ENCODE measurements around the gene KCNK10. TPM values are rescaled to one million over a fixed set of nuclear protein-coding genes. Genes with fewer than 3 reads are reported as not detected.

The KCNK10 gene
- total RNA-seq, 5 donors from 2014 or later (not counting 1 experiment from before 2014, with no cell fraction given), result not detected

GRCh38 chr14:88154321-88154720 lies 168.7 kb downstream of the KCNK10 start:
- no peak overlapping the region for H3K27ac ChIP-seq (ENCODE audit: low read length)
- Mint-ChIP-seq H3K27ac (no peak overlapping the region), H3K4me1 (no peaks in the 10 kb centered on the region), H3K4me3 (no peak overlapping the region), H3K27me3 (peaks cover 1 to 9% of the 10 kb centered on the region in 2 donors), H3K9me3 (no peaks in the 10 kb centered on the region), H3K36me3 (no peaks in the 10 kb centered on the region)
- no peak for DNase-seq
- H3K27me3 ChIP-seq (replicated peaks in 1 of 2; ENCODE audit: control insufficient read depth in 2 of 2, extremely low read depth in 1 of 2, insufficient read depth in 2 of 2, low read length in 1 of 2), result no peaks in the 10 kb centered on the region
- WGBS (ENCODE audit: insufficient coverage), result 90% methylated on average over 3 of the region's 4 CpGs
- H3K9me3 ChIP-seq, result no peaks in the 10 kb centered on the region
- H3K4me3 ChIP-seq (ENCODE audit: control insufficient read depth in 1 of 2, extremely low read depth in 1 of 2, low read length in 1 of 2), result no peak overlapping the region
- no peak for ATAC-seq (replicated peaks in 1 of 4)
- CTCF ChIA-PET, result no interaction called here
- no peaks in the 10 kb centered on the region for H3K36me3 ChIP-seq (ENCODE audit: control insufficient read depth in 2 of 2, extremely low read depth in 1 of 2, insufficient read depth in 1 of 2, low read length in 1 of 2)
- POLR2A ChIA-PET, result no interaction called here
- no peaks in the 10 kb centered on the region for H3K4me1 ChIP-seq (ENCODE audit: control insufficient read depth in 1 of 2, extremely low read depth in 1 of 2, insufficient read depth in 2 of 2, low read length in 2 of 2)

DNA sequence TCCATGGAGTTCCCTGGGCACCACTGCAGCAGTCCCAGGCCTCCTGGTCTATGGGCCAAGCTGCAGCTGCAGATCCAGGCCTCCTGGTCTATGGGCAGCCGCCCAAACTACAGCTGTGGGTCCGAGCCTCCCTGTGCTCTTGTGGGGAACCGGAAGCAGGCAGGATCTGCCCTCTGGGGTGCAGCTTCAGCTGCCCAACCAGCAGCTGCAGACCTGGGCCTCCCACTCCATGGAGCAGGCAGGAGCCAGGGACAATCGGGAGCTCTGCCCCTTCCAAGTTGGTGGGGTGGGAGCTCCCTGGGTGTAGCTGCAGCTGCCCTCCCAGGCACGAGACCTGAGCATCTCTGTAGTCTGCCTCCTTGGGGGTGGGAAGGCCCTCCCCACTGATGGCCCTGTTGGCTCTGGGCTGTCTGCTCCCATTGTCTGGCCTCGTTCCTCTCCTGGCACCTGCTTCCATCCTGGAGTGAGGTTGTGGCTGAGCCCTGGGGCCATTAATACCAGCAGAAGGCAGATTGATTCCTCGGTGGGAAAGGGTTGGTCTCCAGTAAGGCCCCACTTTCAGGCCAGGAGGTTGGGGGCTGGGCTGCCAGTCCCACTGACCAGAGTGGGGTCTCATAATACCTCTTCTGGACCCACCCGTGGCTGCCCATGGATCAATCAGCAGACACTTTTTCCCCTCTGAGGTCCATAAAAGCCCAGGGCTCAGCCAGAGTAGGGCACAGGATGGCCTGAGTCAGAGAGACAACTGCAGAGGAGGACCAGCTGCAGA lies 176.0 kb downstream of the KCNK10 start:
- Histone ChIP-seq H3K36me3 (ENCODE audit: control insufficient read depth in 2 of 2, extremely low read depth in 1 of 2, insufficient read depth in 1 of 2, low read length in 1 of 2) (no peaks in the 10 kb centered on the region), H3K27me3 (replicated peaks in 1 of 2; ENCODE audit: control insufficient read depth in 2 of 2, extremely low read depth in 1 of 2, insufficient read depth in 2 of 2, low read length in 1 of 2) (no peaks in the 10 kb centered on the region), H3K27ac (ENCODE audit: low read length) (no peak overlapping the region), H3K4me1 (ENCODE audit: control insufficient read depth in 1 of 2, extremely low read depth in 1 of 2, insufficient read depth in 2 of 2, low read length in 2 of 2) (no peaks in the 10 kb centered on the region), H3K9me3 (no peaks in the 10 kb centered on the region), H3K4me3 (ENCODE audit: control insufficient read depth in 1 of 2, extremely low read depth in 1 of 2, low read length in 1 of 2) (no peak overlapping the region)
- WGBS (ENCODE audit: insufficient coverage), result 74% methylated on average over 3 of the region's 8 CpGs
- H3K4me1 Mint-ChIP-seq, result no peaks in the 10 kb centered on the region
- no peak overlapping the region for H3K4me3 Mint-ChIP-seq
- DNase-seq, result no peak
- no peak for ATAC-seq (replicated peaks in 1 of 4)
- peaks cover 0 to 5% of the 10 kb centered on the region in 2 donors for H3K27me3 Mint-ChIP-seq
- no peak overlapping the region for H3K27ac Mint-ChIP-seq
- no peaks in the 10 kb centered on the region for H3K36me3 Mint-ChIP-seq
- CTCF ChIA-PET, result no interaction called here
- POLR2A ChIA-PET, result interaction anchor here in 1 of 2 donors (0.5 kb wide), 1 partner anchor 154 kb away, joined by 3 read pairs; the partner anchor contains the start of gene GALC
- H3K9me3 Mint-ChIP-seq, result no peaks in the 10 kb centered on the region

- no peak overlapping the region for H3K27ac ChIP-seq (ENCODE audit: low read length)
- no peak overlapping the region for H3K4me3 ChIP-seq (ENCODE audit: control insufficient read depth in 1 of 2, extremely low read depth in 1 of 2, low read length in 1 of 2)
- WGBS (ENCODE audit: insufficient coverage), result 100% methylated on average over 1 of the region's 2 CpGs
- no peaks in the 10 kb centered on the region for H3K36me3 ChIP-seq (ENCODE audit: control insufficient read depth in 2 of 2, extremely low read depth in 1 of 2, insufficient read depth in 1 of 2, low read length in 1 of 2)
- Mint-ChIP-seq H3K27ac (no peak overlapping the region), H3K4me1 (no peaks in the 10 kb centered on the region), H3K9me3 (no peaks in the 10 kb centered on the region), H3K4me3 (no peak overlapping the region), H3K36me3 (no peaks in the 10 kb centered on the region), H3K27me3 (peaks cover 0 to 12% of the 10 kb centered on the region in 2 donors)
- CTCF ChIA-PET, result interaction anchor here in 1 of 2 donors (0.6 kb wide), 1 partner anchor 166 kb away, joined by 8 read pairs; no protein-coding TSS in a partner anchor
- H3K27me3 ChIP-seq (replicated peaks in 1 of 2; ENCODE audit: control insufficient read depth in 2 of 2, extremely low read depth in 1 of 2, insufficient read depth in 2 of 2, low read length in 1 of 2), result no peaks in the 10 kb centered on the region
- ATAC-seq (replicated peaks in 1 of 4) (no peak), DNase-seq (peak in 1 of 35 experiments; percentile 8)
- H3K9me3 ChIP-seq, result no peaks in the 10 kb centered on the region
- no peaks in the 10 kb centered on the region for H3K4me1 ChIP-seq (ENCODE audit: control insufficient read depth in 1 of 2, extremely low read depth in 1 of 2, insufficient read depth in 2 of 2, low read length in 2 of 2)
- POLR2A ChIA-PET, result no interaction called here
These were observed 179.3 kb downstream of the KCNK10 start for GRCh38 chr14:88143810-88144209.

GRCh38 chr14:88142997-88143396 lies 180.1 kb downstream of the KCNK10 start:
- Mint-ChIP-seq H3K36me3 (no peaks in the 10 kb centered on the region), H3K4me1 (no peaks in the 10 kb centered on the region), H3K9me3 (no peaks in the 10 kb centered on the region), H3K4me3 (no peak overlapping the region), H3K27me3 (peaks cover 0 to 15% of the 10 kb centered on the region in 2 donors), H3K27ac (no peak overlapping the region)
- CTCF ChIA-PET, result no interaction called here
- POLR2A ChIA-PET, result no interaction called here
- Histone ChIP-seq H3K27me3 (replicated peaks in 1 of 2; ENCODE audit: control insufficient read depth in 2 of 2, extremely low read depth in 1 of 2, insufficient read depth in 2 of 2, low read length in 1 of 2) (no peaks in the 10 kb centered on the region), H3K4me1 (ENCODE audit: control insufficient read depth in 1 of 2, extremely low read depth in 1 of 2, insufficient read depth in 2 of 2, low read length in 2 of 2) (no peaks in the 10 kb centered on the region), H3K36me3 (ENCODE audit: control insufficient read depth in 2 of 2, extremely low read depth in 1 of 2, insufficient read depth in 1 of 2, low read length in 1 of 2) (no peaks in the 10 kb centered on the region), H3K27ac (ENCODE audit: low read length) (no peak overlapping the region), H3K4me3 (ENCODE audit: control insufficient read depth in 1 of 2, extremely low read depth in 1 of 2, low read length in 1 of 2) (no peak overlapping the region), H3K9me3 (no peaks in the 10 kb centered on the region)
- 70% methylated on average over 7 of the region's 7 CpGs for WGBS (ENCODE audit: insufficient coverage)
- DNase-seq (no peak), ATAC-seq (replicated peaks in 1 of 4) (no peak)

DNA sequence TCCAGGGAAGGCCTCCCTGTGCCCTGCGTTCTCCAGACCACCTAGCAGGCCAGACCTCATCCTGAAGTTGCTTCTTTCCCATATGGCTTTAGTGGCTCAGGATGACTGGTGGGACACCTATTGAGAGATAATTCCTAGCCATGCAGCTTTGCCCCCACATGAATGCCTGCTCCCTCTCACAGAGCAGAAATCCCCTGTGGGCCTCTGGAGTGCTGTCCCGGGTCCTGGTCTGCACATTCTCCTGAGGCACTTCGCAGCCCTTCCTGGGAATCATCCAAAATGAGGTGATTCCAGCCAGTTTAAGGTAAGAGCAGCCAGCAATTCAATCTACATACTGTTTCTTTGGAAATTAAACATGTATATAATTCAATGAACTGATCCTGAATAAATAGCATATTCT lies 182.2 kb downstream of the KCNK10 start:
- Mint-ChIP-seq H3K9me3 (no peaks in the 10 kb centered on the region), H3K27me3 (peaks cover 0 to 11% of the 10 kb centered on the region in 2 donors), H3K27ac (no peak overlapping the region), H3K4me3 (no peak overlapping the region), H3K4me1 (no peaks in the 10 kb centered on the region), H3K36me3 (no peaks in the 10 kb centered on the region)
- Histone ChIP-seq H3K27ac (ENCODE audit: low read length) (no peak overlapping the region), H3K27me3 (replicated peaks in 1 of 2; ENCODE audit: control insufficient read depth in 2 of 2, extremely low read depth in 1 of 2, insufficient read depth in 2 of 2, low read length in 1 of 2) (no peaks in the 10 kb centered on the region), H3K9me3 (no peaks in the 10 kb centered on the region), H3K4me1 (ENCODE audit: control insufficient read depth in 1 of 2, extremely low read depth in 1 of 2, insufficient read depth in 2 of 2, low read length in 2 of 2) (no peaks in the 10 kb centered on the region), H3K36me3 (ENCODE audit: control insufficient read depth in 2 of 2, extremely low read depth in 1 of 2, insufficient read depth in 1 of 2, low read length in 1 of 2) (no peaks in the 10 kb centered on the region), H3K4me3 (ENCODE audit: control insufficient read depth in 1 of 2, extremely low read depth in 1 of 2, low read length in 1 of 2) (no peak overlapping the region)
- DNase-seq (no peak), ATAC-seq (replicated peaks in 1 of 4) (no peak)
- ChIA-PET CTCF (no interaction called here), POLR2A (no interaction called here)
- no CpG with 5 or more reads among the region's 3 CpGs for WGBS (ENCODE audit: insufficient coverage)

- H3K36me3 Mint-ChIP-seq, result peaks cover 5% of the 10 kb centered on the region
- Histone ChIP-seq H3K4me3 (ENCODE audit: control insufficient read depth in 1 of 2, extremely low read depth in 1 of 2, low read length in 1 of 2) (no peak overlapping the region), H3K9me3 (no peaks in the 10 kb centered on the region), H3K4me1 (ENCODE audit: control insufficient read depth in 1 of 2, extremely low read depth in 1 of 2, insufficient read depth in 2 of 2, low read length in 2 of 2) (no peaks in the 10 kb centered on the region), H3K27ac (ENCODE audit: low read length) (no peak overlapping the region), H3K36me3 (ENCODE audit: control insufficient read depth in 2 of 2, extremely low read depth in 1 of 2, insufficient read depth in 1 of 2, low read length in 1 of 2) (no peaks in the 10 kb centered on the region), H3K27me3 (replicated peaks in 1 of 2; ENCODE audit: control insufficient read depth in 2 of 2, extremely low read depth in 1 of 2, insufficient read depth in 2 of 2, low read length in 1 of 2) (no peaks in the 10 kb centered on the region)
- no peak overlapping the region for H3K4me3 Mint-ChIP-seq
- no CpG with 5 or more reads among the region's 1 CpG for WGBS (ENCODE audit: insufficient coverage)
- ATAC-seq (replicated peaks in 1 of 4), result no peak
- H3K27ac Mint-ChIP-seq, result no peak overlapping the region
- H3K4me1 Mint-ChIP-seq, result no peaks in the 10 kb centered on the region
- DNase-seq, result no peak
- H3K27me3 Mint-ChIP-seq, result peaks cover 5 to 10% of the 10 kb centered on the region in 2 donors
- H3K9me3 Mint-ChIP-seq, result peaks cover 2 to 8% (median 7%) of the 10 kb centered on the region in 3 donors
- CTCF ChIA-PET, result no interaction called here
- POLR2A ChIA-PET, result no interaction called here
These were observed 185.7 kb downstream of the KCNK10 start for GRCh38 chr14:88137327-88137726.
